ENCODE measurements around the gene PPP1R1B.

GRCh38 chr17:39596543-39597267 lies 30.0 kb upstream of the PPP1R1B start:
- TF ChIP-seq EP300 (IDR thresholded peaks at IDR 0.05), result no peak
- TF ChIP-seq POLR2A (IDR thresholded peaks at IDR 0.05), result no peak
- TF ChIP-seq CTCF (IDR thresholded peaks at IDR 0.05), result no peak

Data from gastroesophageal sphincter (tissue), 3 donors.